Stomach (tissue), 9 donors: Measurements from ENCODE around the gene DAB1. TPM values are rescaled to one million over a fixed set of nuclear protein-coding genes. Genes with fewer than 3 reads are reported as not detected.

Experiments used
- DNase-seq, 2 donors: peaks; one replicate each; pipeline versions ENCODE4 v3.0.0 to v3.0.0-alpha.2; 2013 to 2019
- H3K27ac ChIP-seq, 5 donors: fragments of 200-600 bp in 4 of 5; sonication (generic) in 4 of 5; one replicate each; pipeline ENCODE4 v1.5.1; 2013 to 2019; ENCODE audit warnings: mild to moderate bottlenecking in 1 of 5, moderate library complexity in 1 of 5
- H3K27me3 ChIP-seq, 3 donors: fragments of 200-600 bp; sonication (generic); one replicate each; pipeline ENCODE4 v1.5.1; 2017 to 2019; ENCODE audit warnings: mixed run types in 1 of 3
- H3K36me3 ChIP-seq, 4 donors: fragments of 200-600 bp; sonication (generic); 1 replicate in 3 of 4; 2 replicates in 1 of 4; pipeline ENCODE4 v1.5.1; 2016 to 2019
- H3K4me1 ChIP-seq, 4 donors: fragments of 200-600 bp; sonication (generic); one replicate each; pipeline ENCODE4 v1.5.1; 2016 to 2019
- H3K4me3 ChIP-seq, 4 donors: fragments of 200-600 bp; sonication (generic) in 3 of 4; one replicate each; pipeline ENCODE4 v1.5.1; 2016 to 2019; ENCODE audit warnings: mild to moderate bottlenecking in 1 of 4
- H3K9me3 ChIP-seq, 4 donors: fragments of 200-600 bp; sonication (generic); one replicate each; pipeline ENCODE4 v1.5.1; 2016 to 2019
- CTCF ChIP-seq, 7 experiments: fragments of 450-650 bp in 4 of 7; fragments of 200-600 bp in 3 of 7; sonication (generic) in 3 of 7; IDR thresholded peaks; one replicate each; pipeline ENCODE4 v1.5.1; 2016 to 2019; ENCODE audit warnings: antibody characterized with exemption in 7 of 7, control low read depth in 2 of 7, mild to moderate bottlenecking in 1 of 7
- EP300 ChIP-seq: sonication (generic); formaldehyde crosslinking; IDR thresholded peaks from one replicate; pipeline ENCODE4 v1.6.1; 2017; ENCODE audit warnings: antibody characterized with exemption
- POLR2A ChIP-seq, 4 donors: fragments of 450-650 bp; IDR thresholded peaks; one replicate each; pipeline ENCODE4 v1.6.1; 2016; ENCODE audit warnings: antibody characterized with exemption in 4 of 4, control low read depth in 2 of 4, mild to moderate bottlenecking in 1 of 4, moderate library complexity in 1 of 4
- POLR2AphosphoS5 ChIP-seq, 3 donors: sonication (generic); formaldehyde crosslinking; IDR thresholded peaks; one replicate each; pipeline ENCODE4 v1.6.1; 2016; ENCODE audit warnings: antibody characterized with exemption in 3 of 3
- WGBS, 5 donors: extraction: QIAGEN DNeasy Blood & Tissue Kit in 3 of 5; methylation state at CpG; one replicate each; pipeline versions ENCODE4 v1.1.5 to v1.1.7; 2013 to 2018; 5-methylcytosine and 5-hydroxymethylcytosine counted together
- intact Hi-C: fragments of 100-400 bp; cut with DNase I; formaldehyde crosslinking; loops from one replicate; pipeline ENCODE4 v1.15.1; 2023; ENCODE audit warnings: low total_unique reads
- polyA plus RNA-seq, 3 donors: library from polyadenylated mRNA; stranded (reverse); fragments of 200-250 nt; gene quantifications; one replicate each; pipeline ENCODE4 v1.2.3, GENCODE V29; 2013
- total RNA-seq, 5 donors: library from RNA; depleted of rRNA; stranded (reverse); fragments of >200 nt; gene quantifications; one replicate each; pipeline versions ENCODE4 v1.1.0 to v1.2.3, GENCODE V29; 2014 to 2016
- donor health status: healthy with polysubstance abuse.
- donor health status: Bipolar disorder and iron deficiency.
- donor health status: healthy.

Gene DAB1
- total and polyA plus RNA-seq, 8 donors = under 0.01 to 3.5 (median 0.61) TPM; not detected in 1

GRCh38 chr1:57160594-57160993 is 263.3 kb downstream of the DAB1 start:
- H3K4me1 ChIP-seq = no peaks in the 10 kb centered on the region
- intact Hi-C loops = no loop called here
- TF ChIP-seq POLR2A (IDR thresholded peaks at IDR 0.05) = no peak
- TF ChIP-seq EP300 = no peak
- no peak for TF ChIP-seq POLR2AphosphoS5 (IDR thresholded peaks at IDR 0.05)
- TF ChIP-seq CTCF (IDR thresholded peaks at IDR 0.05) = no peak
- no peaks in the 10 kb centered on the region for H3K27me3 ChIP-seq
- H3K4me3 ChIP-seq = no peak overlapping the region
- WGBS, 5 donors = 83 to 89% (median 87%) methylated on average over 4 of the region's 4 CpGs
- no peaks in the 10 kb centered on the region for H3K9me3 ChIP-seq
- no peak overlapping the region for H3K27ac ChIP-seq
- H3K36me3 ChIP-seq = no peaks in the 10 kb centered on the region
- no peak for DNase-seq

- TF ChIP-seq POLR2AphosphoS5 (IDR thresholded peaks at IDR 0.05) = no peak
- no peak for TF ChIP-seq CTCF (IDR thresholded peaks at IDR 0.05)
- intact Hi-C loops = no loop called here
- no peak overlapping the region for H3K4me3 ChIP-seq
- H3K36me3 ChIP-seq = no peaks in the 10 kb centered on the region
- 66 to 87% (median 77%) methylated on average over 1 of the region's 1 CpG for WGBS, 5 donors
- H3K27ac ChIP-seq = no peak overlapping the region
- no peak for DNase-seq
- no peaks in the 10 kb centered on the region for H3K4me1 ChIP-seq
- H3K9me3 ChIP-seq = no peaks in the 10 kb centered on the region
- no peaks in the 10 kb centered on the region for H3K27me3 ChIP-seq
Measured at GRCh38 chr1:57158604-57158998, 265.3 kb downstream of the DAB1 start.

GRCh38 chr1:57157818-57158603 is 265.8 kb downstream of the DAB1 start:
- TF ChIP-seq EP300 (no peak), POLR2AphosphoS5 (IDR thresholded peaks at IDR 0.05) (no peak), POLR2A (IDR thresholded peaks at IDR 0.05) (no peak), CTCF (IDR thresholded peaks at IDR 0.05) (no peak)
- Histone ChIP-seq H3K4me3 (no peak overlapping the region), H3K36me3 (no peaks in the 10 kb centered on the region), H3K27ac (no peak overlapping the region), H3K9me3 (no peaks in the 10 kb centered on the region), H3K27me3 (no peaks in the 10 kb centered on the region), H3K4me1 (no peaks in the 10 kb centered on the region)
- intact Hi-C loops = no loop called here
- DNase-seq = no peak
- 58 to 67% (median 61%) methylated on average over 8 of the region's 8 CpGs for WGBS, 5 donors

GRCh38 chr1:57156907-57157306 is 267.0 kb downstream of the DAB1 start:
- H3K27ac ChIP-seq = no peak overlapping the region

More at GRCh38 chr1:57156907-57157306, 267.0 kb downstream of the DAB1 start:
- DNase-seq = peak in 1 of 2 donors; percentile 9
- Histone ChIP-seq H3K9me3 (no peaks in the 10 kb centered on the region), H3K4me3 (no peak overlapping the region), H3K4me1 (no peaks in the 10 kb centered on the region), H3K27me3 (no peaks in the 10 kb centered on the region), H3K36me3 (no peaks in the 10 kb centered on the region)
- no peak for TF ChIP-seq POLR2A (IDR thresholded peaks at IDR 0.05)
- TF ChIP-seq EP300 = no peak
- TF ChIP-seq CTCF (IDR thresholded peaks at IDR 0.05) = no peak
- no peak for TF ChIP-seq POLR2AphosphoS5 (IDR thresholded peaks at IDR 0.05)
- intact Hi-C loops = no loop called here
- 70 to 83% (median 77%) methylated on average over 3 of the region's 3 CpGs for WGBS, 5 donors
